ENCODE measurements around the gene ZSCAN29. TPM values are rescaled to one million over a fixed set of nuclear protein-coding genes. Genes with fewer than 3 reads are reported as not detected.

ZSCAN29 gene
- total RNA-seq, 1 experiment from 2014 or later = 15.6 TPM

- peaks cover 5% of the 10 kb centered on the region for H3K9me3 ChIP-seq
- peak; percentile 18 for DNase-seq
- H3K36me3 ChIP-seq = peaks cover 48% of the 10 kb centered on the region
- no peaks in the 10 kb centered on the region for H3K27me3 ChIP-seq
- H3K4me3 ChIP-seq = peak overlapping the region; percentile 90
These were observed 401 bp downstream of the ZSCAN29 start for GRCh38 chr15:43370310-43370974.

GRCh38 chr15:43361313-43361903 is 9.4 kb downstream of the ZSCAN29 start:
- no peak for DNase-seq
- H3K27me3 ChIP-seq = no peaks in the 10 kb centered on the region
- H3K4me3 ChIP-seq = no peak overlapping the region
- H3K36me3 ChIP-seq = peaks cover 84% of the 10 kb centered on the region
- H3K9me3 ChIP-seq = peaks cover 55% of the 10 kb centered on the region

- DNase-seq = no peak
- H3K9me3 ChIP-seq = peaks cover 54% of the 10 kb centered on the region
- H3K4me3 ChIP-seq = no peak overlapping the region
- peaks cover 78% of the 10 kb centered on the region for H3K36me3 ChIP-seq
- no peaks in the 10 kb centered on the region for H3K27me3 ChIP-seq
These were observed 10.0 kb downstream of the ZSCAN29 start for GRCh38 chr15:43360821-43361220.

GRCh38 chr15:43352693-43353382 is 18.0 kb downstream of the ZSCAN29 start:
- H3K4me3 ChIP-seq = no peak overlapping the region
- H3K9me3 ChIP-seq = 0 out of 2 replicates have a peak, but pooled peaks cover under 1% of the 10 kb centered on the region
- H3K36me3 ChIP-seq = peaks cover 18% of the 10 kb centered on the region

GRCh38 chr15:43347114-43347513 is 23.7 kb downstream of the ZSCAN29 start:
- H3K27me3 ChIP-seq = no peaks in the 10 kb centered on the region
- no peaks in the 10 kb centered on the region for H3K9me3 ChIP-seq
- H3K36me3 ChIP-seq = peaks cover 44% of the 10 kb centered on the region
- no peak for DNase-seq
- H3K4me3 ChIP-seq = no peak overlapping the region

More at GRCh38 chr15:43352693-43353382, 18.0 kb downstream of the ZSCAN29 start:
- no peaks in the 10 kb centered on the region for H3K27me3 ChIP-seq
- DNase-seq = no peak

GRCh38 chr15:43346305-43346704 is 24.5 kb downstream of the ZSCAN29 start:
- H3K9me3 ChIP-seq = no peaks in the 10 kb centered on the region
- H3K27me3 ChIP-seq = no peaks in the 10 kb centered on the region
- H3K4me3 ChIP-seq = no peak overlapping the region
- no peak for DNase-seq
- peaks cover 37% of the 10 kb centered on the region for H3K36me3 ChIP-seq

GRCh38 chr15:43330780-43331087 is 40.1 kb downstream of the ZSCAN29 start:
- Histone ChIP-seq H3K36me3 (peaks cover 15% of the 10 kb centered on the region), H3K27me3 (no peaks in the 10 kb centered on the region), H3K9me3 (no peaks in the 10 kb centered on the region), H3K4me3 (peak overlapping the region; percentile 83)
- DNase-seq = no peak

GRCh38 chr15:43329960-43330779 is 40.7 kb downstream of the ZSCAN29 start, which contains the start of gene LCMT2:
Gene LCMT2, minus strand, starts transcription at chr15:43330573. Its CDS starts 84 bp downstream, at chr15:43330489.
- Histone ChIP-seq H3K27me3 (no peaks in the 10 kb centered on the region), H3K36me3 (peaks cover 13% of the 10 kb centered on the region), H3K9me3 (no peaks in the 10 kb centered on the region), H3K4me3 (peak within 1 kb of the TSS; percentile 83)
- DNase-seq = peak; percentile 93

- Histone ChIP-seq H3K27me3 (no peaks in the 10 kb centered on the region), H3K36me3 (peaks cover 13% of the 10 kb centered on the region), H3K9me3 (no peaks in the 10 kb centered on the region), H3K4me3 (peak overlapping the region; percentile 83)
- DNase-seq = peak; percentile 26
These were observed 41.5 kb downstream of the ZSCAN29 start for GRCh38 chr15:43329217-43329959.

- no peaks in the 10 kb centered on the region for H3K9me3 ChIP-seq
- no peak for DNase-seq
- no peak overlapping the region for H3K4me3 ChIP-seq
- H3K27me3 ChIP-seq = no peaks in the 10 kb centered on the region
- H3K36me3 ChIP-seq = peaks cover 13% of the 10 kb centered on the region
These were observed 45.7 kb downstream of the ZSCAN29 start for GRCh38 chr15:43325039-43325684.

GRCh38 chr15:43318990-43319771 is 51.7 kb downstream of the ZSCAN29 start:
- no peak overlapping the region for H3K4me3 ChIP-seq
- no peak for DNase-seq

GRCh38 chr15:43317566-43318184 is 53.2 kb downstream of the ZSCAN29 start:
- Histone ChIP-seq H3K36me3 (no peaks in the 10 kb centered on the region), H3K9me3 (no peaks in the 10 kb centered on the region), H3K27me3 (peaks cover 7% of the 10 kb centered on the region), H3K4me3 (no peak overlapping the region)
- no peak for DNase-seq

More at GRCh38 chr15:43318990-43319771, 51.7 kb downstream of the ZSCAN29 start:
- Histone ChIP-seq H3K9me3 (no peaks in the 10 kb centered on the region), H3K36me3 (no peaks in the 10 kb centered on the region), H3K27me3 (no peaks in the 10 kb centered on the region)

- H3K27me3 ChIP-seq = peaks cover 12% of the 10 kb centered on the region
- H3K9me3 ChIP-seq = no peaks in the 10 kb centered on the region
- no peaks in the 10 kb centered on the region for H3K36me3 ChIP-seq
- no peak overlapping the region for H3K4me3 ChIP-seq
- DNase-seq = no peak
These were observed 53.9 kb downstream of the ZSCAN29 start for GRCh38 chr15:43316971-43317346.

- Histone ChIP-seq H3K4me3 (no peak overlapping the region), H3K36me3 (no peaks in the 10 kb centered on the region), H3K27me3 (peaks cover 15% of the 10 kb centered on the region), H3K9me3 (no peaks in the 10 kb centered on the region)
- no peak for DNase-seq
These were observed 54.5 kb downstream of the ZSCAN29 start for GRCh38 chr15:43316016-43316970.

Measured in MG63 (cell line).